Esophagus squamous epithelium (tissue), 5 donors: Measurements from ENCODE around the gene SNRNP25. TPM values are rescaled to one million over a fixed set of nuclear protein-coding genes. Genes with fewer than 3 reads are reported as not detected.
A peak's percentile ranks its signal among the peaks of the same experiment; 100 is the strongest.
"Not testable (repeated sequence)": the region's sequence is repeated elsewhere in the genome, so short reads cannot be mapped to it uniquely, and the experiment has no call there.

Source experiments
- DNase-seq: peaks from one replicate; lab custom pipeline; 2025; lab: John Stamatoyannopoulos, UW
- H3K27ac ChIP-seq, 4 donors: fragments of 200-600 bp; sonication (generic); one replicate each; pipeline ENCODE4 v1.5.1; 2016 to 2019; ENCODE audit warnings: mild to moderate bottlenecking in 1 of 4
- H3K27me3 ChIP-seq, 4 donors: fragments of 200-600 bp; sonication (generic); 1 replicate in 3 of 4; 2 replicates in 1 of 4; pipeline versions ENCODE4 v1.5.1 to v1.6.0; 2017 to 2021; ENCODE audit warnings: antibody characterized with exemption in 1 of 4
- H3K36me3 ChIP-seq, 3 donors: fragments of 200-600 bp; sonication (generic); one replicate each; pipeline ENCODE4 v1.5.1; 2016 to 2019
- H3K4me1 ChIP-seq, 3 donors: fragments of 200-600 bp; sonication (generic); one replicate each; pipeline ENCODE4 v1.5.1; 2017 to 2019
- H3K4me3 ChIP-seq, 4 donors: fragments of 200-600 bp; sonication (generic); 1 replicate in 3 of 4; 2 replicates in 1 of 4; pipeline ENCODE4 v1.5.1; 2016 to 2019; ENCODE audit warnings: mild to moderate bottlenecking in 2 of 4, moderate library complexity in 1 of 4
- H3K9me3 ChIP-seq, 3 donors: fragments of 200-600 bp; sonication (generic); one replicate each; pipeline ENCODE4 v1.5.1; 2016 to 2019
- POLR2A ChIP-seq, 4 donors: fragments of 450-650 bp; IDR thresholded peaks; one replicate each; pipeline ENCODE4 v1.6.1; 2017; ENCODE audit warnings: antibody characterized with exemption in 4 of 4, mild to moderate bottlenecking in 4 of 4, moderate library complexity in 3 of 4
- WGBS, 2 donors: methylation state at CpG; one replicate each; pipeline ENCODE4 v1.1.5; 2018; 5-methylcytosine and 5-hydroxymethylcytosine counted together
- intact Hi-C: fragments of 100-400 bp; cut with DNase I; formaldehyde crosslinking; loops from one replicate; pipeline ENCODE4 v1.15.0; 2022
- total RNA-seq, 4 donors: library from RNA; depleted of rRNA; stranded (reverse); fragments of >200 nt; gene quantifications; one replicate each; pipeline ENCODE4 v1.1.0, GENCODE V29; 2016
- TF ChIP-seq, protein P1 (sequence below), 6 experiments: fragments of 450-650 bp in 4 of 6; fragments of 200-600 bp in 2 of 6; sonication (generic) in 2 of 6; IDR thresholded peaks; one replicate each; pipeline ENCODE4 v1.5.1; 2016 to 2019; ENCODE audit warnings: antibody characterized with exemption in 6 of 6, mild to moderate bottlenecking in 4 of 6, moderate library complexity in 4 of 6
- donor health status: DM: yes; HTN: yes; CAD: no.

Gene SNRNP25
- 10 to 100 TPM; 12.4 to 30.0 (median 17.9) TPM for total RNA-seq

DNA sequence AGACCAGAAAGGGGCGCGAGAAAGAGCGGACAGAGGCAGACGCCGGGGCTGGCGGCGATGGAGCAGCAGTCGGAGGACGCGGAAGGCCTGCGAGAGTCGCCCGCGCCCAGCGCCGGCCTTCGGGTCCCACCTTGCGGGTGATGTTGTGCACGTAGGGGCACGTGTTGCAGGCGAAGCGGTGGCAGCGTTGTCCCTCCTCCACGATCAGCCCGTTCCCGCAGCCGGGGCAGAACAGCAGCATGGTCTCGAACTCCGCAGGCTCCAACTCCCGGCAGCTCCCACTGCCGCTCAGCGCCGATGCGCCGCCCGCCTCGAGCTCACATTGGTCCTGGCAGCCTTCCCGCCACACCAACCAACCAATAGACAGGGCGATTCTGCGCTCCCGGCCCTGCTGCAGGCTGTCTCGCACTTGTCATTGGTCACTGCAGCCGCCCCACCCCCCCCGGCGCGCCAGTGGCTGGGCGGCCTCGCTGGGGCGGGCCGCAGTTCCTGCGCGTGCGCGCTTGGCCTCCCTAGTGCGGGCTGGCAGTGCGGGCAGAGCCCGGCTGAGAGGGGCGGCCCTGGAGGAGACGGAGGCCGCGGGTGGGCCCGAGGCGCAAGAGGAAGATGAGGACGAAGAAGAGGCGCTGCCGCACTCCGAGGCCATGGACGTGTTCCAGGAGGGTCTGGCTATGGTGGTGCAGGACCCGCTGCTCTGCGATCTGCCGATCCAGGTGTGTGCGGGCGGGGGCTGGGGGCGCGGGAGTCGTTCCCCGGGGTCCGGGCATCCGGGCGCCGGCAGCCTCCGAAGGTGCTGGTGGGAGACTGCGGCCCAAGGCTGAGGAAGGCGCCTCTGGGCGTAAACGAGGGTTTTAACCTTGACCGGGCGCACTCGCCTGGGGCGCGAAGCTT lies at the start of gene SNRNP25, which contains the start of gene POLR3K:
TSS of gene SNRNP25 (plus strand) at position 483 of the 891 bp plus-strand sequence. CDS start at position 672, 189 bp downstream.
TSS of gene POLR3K (minus strand) at position 263 of the 891 bp plus-strand sequence. CDS start at position 241, 22 bp downstream.
- 0% methylated on average over 5 to 16 of the region's 91 CpGs for WGBS, 2 donors
- Histone ChIP-seq H3K36me3 (peaks cover 5 to 60% (median 22%) of the 10 kb centered on the region in 3 donors), H3K9me3 (no peaks in the 10 kb centered on the region), H3K4me1 (peaks cover 9 to 39% (median 12%) of the 10 kb centered on the region in 3 donors), H3K27me3 (no peaks in the 10 kb centered on the region), H3K4me3 (peak within 1 kb of the TSS; percentile 84 to 92 (median 91)), H3K27ac (peak within 1 kb of the TSS; percentile 79 to 90 (median 85))
- TF ChIP-seq, protein P1, sequence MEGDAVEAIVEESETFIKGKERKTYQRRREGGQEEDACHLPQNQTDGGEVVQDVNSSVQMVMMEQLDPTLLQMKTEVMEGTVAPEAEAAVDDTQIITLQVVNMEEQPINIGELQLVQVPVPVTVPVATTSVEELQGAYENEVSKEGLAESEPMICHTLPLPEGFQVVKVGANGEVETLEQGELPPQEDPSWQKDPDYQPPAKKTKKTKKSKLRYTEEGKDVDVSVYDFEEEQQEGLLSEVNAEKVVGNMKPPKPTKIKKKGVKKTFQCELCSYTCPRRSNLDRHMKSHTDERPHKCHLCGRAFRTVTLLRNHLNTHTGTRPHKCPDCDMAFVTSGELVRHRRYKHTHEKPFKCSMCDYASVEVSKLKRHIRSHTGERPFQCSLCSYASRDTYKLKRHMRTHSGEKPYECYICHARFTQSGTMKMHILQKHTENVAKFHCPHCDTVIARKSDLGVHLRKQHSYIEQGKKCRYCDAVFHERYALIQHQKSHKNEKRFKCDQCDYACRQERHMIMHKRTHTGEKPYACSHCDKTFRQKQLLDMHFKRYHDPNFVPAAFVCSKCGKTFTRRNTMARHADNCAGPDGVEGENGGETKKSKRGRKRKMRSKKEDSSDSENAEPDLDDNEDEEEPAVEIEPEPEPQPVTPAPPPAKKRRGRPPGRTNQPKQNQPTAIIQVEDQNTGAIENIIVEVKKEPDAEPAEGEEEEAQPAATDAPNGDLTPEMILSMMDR (IDR thresholded peaks at IDR 0.05) = no peak
- TF ChIP-seq POLR2A (IDR thresholded peaks at IDR 0.05) = peak in 2 of 4 donors; percentile 48 to 70
- DNase-seq = peak; percentile 95
- intact Hi-C loops = no loop called here

DNA sequence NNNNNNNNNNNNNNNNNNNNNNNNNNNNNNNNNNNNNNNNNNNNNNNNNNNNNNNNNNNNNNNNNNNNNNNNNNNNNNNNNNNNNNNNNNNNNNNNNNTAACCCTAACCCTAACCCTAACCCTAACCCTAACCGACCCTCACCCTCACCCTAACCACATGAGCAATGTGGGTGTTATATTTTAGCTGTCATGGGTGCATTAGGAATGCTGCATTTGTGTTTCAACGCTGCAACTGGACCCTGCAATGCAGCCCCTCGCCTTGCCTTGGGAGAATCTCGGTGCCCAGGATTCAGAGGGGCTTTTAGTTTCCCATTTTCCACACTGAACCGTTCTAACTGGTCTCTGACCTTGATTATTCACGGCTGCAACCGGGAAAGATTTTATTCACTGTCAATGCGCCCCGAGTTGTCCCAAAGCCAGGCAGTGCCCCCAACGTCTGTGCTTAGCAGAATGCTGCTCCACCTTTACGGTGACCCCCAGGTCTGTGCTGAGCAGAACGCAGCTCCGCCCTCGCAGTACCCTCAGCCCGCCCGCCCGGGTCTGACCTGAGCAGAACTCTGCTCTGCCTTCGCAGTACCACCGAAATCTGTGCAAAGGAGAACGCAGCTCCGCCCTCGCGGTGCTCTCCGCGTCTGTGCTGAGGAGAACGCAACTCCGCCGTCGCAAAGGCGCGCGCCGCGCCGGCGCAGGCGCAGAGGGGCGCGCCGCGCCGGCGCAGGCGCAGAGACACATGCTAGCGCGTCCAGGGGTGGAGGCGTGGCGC lies 43.5 kb upstream of the SNRNP25 start:
- DNase-seq = no peak
- TF ChIP-seq, protein P1 (IDR thresholded peaks at IDR 0.05) = no peak
- no peak for TF ChIP-seq POLR2A (IDR thresholded peaks at IDR 0.05)
- Histone ChIP-seq H3K9me3 (no peaks in the 10 kb centered on the region), H3K27ac (no peak overlapping the region), H3K27me3 (no peaks in the 10 kb centered on the region), H3K36me3 (no peaks in the 10 kb centered on the region), H3K4me1 (no peaks in the 10 kb centered on the region), H3K4me3 (no peak overlapping the region)
- intact Hi-C loops = no loop called here
- 78% methylated on average over 9 of the region's 48 CpGs; no CpG with 5 or more reads in 1 of the 2 donors for WGBS, 2 donors

DNA sequence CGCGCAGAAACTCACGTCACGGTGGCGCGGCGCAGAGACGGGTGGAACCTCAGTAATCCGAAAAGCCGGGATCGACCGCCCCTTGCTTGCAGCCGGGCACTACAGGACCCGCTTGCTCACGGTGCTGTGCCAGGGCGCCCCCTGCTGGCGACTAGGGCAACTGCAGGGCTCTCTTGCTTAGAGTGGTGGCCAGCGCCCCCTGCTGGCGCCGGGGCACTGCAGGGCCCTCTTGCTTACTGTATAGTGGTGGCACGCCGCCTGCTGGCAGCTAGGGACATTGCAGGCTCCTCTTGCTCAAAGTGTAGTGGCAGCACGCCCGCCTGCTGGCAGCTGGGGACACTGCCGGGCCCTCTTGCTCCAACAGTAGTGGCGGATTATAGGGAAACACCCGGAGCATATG lies 42.9 kb upstream of the SNRNP25 start:
- TF ChIP-seq, protein P1 (IDR thresholded peaks at IDR 0.05) = peak in 4 of 6 experiments; percentile 19 to 42 (median 38)
- H3K36me3 ChIP-seq, H3K4me1 ChIP-seq, H3K9me3 ChIP-seq, intact Hi-C loops, H3K27me3 ChIP-seq, H3K27ac ChIP-seq, H3K4me3 ChIP-seq: not testable (repeated sequence)
- peak; percentile 74 for DNase-seq
- no CpG with 5 or more reads among the region's 27 CpGs for WGBS, 2 donors

DNA sequence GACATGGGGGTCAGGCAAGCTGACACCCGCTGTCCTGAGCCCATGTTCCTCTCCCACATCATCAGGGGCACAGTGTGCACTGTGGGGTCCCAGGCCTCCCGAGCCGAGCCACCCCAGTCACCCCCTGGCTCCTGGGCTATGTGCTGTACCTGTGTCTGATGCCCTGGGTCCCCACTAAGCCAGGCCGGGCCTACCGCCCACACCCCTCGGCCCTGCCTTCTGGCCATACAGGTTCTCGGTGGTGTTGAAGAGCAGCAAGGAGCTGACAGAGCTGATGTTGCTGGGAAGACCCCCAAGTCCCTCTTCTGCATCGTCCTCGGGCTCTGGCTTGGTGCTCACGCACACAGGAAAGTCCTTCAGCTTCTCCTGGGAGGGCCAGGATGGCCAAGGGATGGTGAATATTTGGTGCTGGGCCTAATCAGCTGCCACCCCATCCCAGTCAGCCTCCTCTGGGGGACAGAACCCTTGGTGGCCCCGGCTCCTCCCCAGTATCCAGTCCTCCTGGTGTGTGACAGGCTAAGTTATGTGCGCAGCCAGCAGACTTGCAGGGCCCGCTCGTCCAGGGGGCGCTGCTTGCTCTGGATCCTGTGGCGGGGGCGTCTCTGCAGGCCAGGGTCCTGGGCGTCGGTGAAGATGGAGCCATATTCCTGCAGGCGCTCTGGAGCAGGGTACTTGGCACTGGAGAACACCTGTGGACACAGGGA lies 36.4 kb upstream of the SNRNP25 start:
- H3K27ac ChIP-seq, DNase-seq, intact Hi-C loops, H3K4me3 ChIP-seq, H3K9me3 ChIP-seq, H3K36me3 ChIP-seq, H3K27me3 ChIP-seq, H3K4me1 ChIP-seq: not testable (repeated sequence)
- no CpG with 5 or more reads among the region's 20 CpGs for WGBS, 2 donors

DNA sequence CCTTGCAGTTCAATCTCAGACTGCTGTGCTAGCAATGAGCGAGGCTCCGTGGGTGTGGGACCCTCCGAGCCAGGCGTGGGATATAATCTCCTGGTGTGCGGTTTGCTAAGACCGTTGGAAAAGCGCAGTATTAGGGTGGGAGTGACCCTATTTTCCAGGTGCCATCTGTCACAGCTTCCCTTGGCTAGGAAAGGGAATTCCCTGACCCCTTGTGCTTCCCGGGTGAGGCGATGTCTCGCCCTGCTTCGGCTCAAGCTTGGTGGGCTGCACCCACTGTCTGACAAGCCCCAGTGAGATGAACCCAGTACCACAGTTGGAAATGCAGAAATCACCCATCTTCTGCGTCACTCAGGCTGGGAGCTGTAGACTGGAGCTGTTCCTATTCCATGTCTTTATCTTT lies 32.7 kb upstream of the SNRNP25 start:
- H3K27ac ChIP-seq, DNase-seq, H3K36me3 ChIP-seq, H3K27me3 ChIP-seq, H3K9me3 ChIP-seq, H3K4me1 ChIP-seq, H3K4me3 ChIP-seq, intact Hi-C loops: not testable (repeated sequence)
- WGBS, 2 donors = 90 to 91% methylated on average over 11 of the region's 12 CpGs

DNA sequence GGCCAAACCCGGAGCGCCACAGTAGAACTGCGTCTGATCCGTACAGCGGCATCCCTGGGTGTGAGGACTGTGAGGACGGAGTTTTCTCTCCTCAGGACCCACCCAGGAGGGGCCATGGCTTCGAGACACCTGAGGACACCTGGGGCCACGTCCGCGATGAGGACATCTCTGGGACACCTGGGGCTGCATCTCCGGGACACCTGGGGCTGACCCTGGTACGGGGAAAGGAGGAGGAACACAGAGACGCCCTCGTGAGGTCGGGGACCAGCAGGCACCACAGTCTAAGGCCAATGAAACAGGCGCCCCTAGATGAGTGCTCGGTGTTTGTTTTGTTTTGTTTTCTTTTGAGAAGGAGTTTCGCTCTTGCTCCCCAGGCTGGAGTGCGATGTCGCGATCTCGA lies 29.5 kb upstream of the SNRNP25 start:
- H3K4me3 ChIP-seq, H3K4me1 ChIP-seq, H3K27me3 ChIP-seq, intact Hi-C loops, H3K9me3 ChIP-seq, H3K27ac ChIP-seq, DNase-seq, H3K36me3 ChIP-seq: not testable (repeated sequence)
- WGBS, 2 donors = 93% methylated on average over 8 of the region's 22 CpGs; no CpG with 5 or more reads in 1 of the 2 donors

DNA sequence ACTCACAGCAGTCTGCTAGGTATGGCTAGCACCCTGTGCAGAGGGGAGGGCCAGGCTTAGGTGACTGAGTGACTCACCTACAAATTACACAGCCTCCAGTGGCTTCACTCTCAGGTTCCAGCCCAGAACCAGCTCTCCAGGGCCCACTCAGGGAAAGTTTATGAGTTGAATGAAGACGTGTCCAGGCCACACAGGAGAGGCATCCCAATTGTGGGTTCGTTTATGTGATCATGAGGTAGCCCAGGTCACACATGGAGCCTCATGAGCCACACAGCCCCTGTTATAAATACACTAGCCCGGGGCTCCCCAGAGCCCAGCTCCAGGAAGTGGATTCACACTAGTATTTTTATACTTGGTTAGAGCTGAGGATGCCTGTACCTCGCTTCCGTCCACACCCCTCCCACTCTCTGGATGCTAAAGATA lies 27.7 kb upstream of the SNRNP25 start:
- H3K36me3 ChIP-seq, H3K9me3 ChIP-seq, DNase-seq, intact Hi-C loops, H3K4me3 ChIP-seq, H3K4me1 ChIP-seq, H3K27ac ChIP-seq, H3K27me3 ChIP-seq: not testable (repeated sequence)
- 30% methylated on average over 2 of the region's 5 CpGs; no CpG with 5 or more reads in 1 of the 2 donors for WGBS, 2 donors

DNA sequence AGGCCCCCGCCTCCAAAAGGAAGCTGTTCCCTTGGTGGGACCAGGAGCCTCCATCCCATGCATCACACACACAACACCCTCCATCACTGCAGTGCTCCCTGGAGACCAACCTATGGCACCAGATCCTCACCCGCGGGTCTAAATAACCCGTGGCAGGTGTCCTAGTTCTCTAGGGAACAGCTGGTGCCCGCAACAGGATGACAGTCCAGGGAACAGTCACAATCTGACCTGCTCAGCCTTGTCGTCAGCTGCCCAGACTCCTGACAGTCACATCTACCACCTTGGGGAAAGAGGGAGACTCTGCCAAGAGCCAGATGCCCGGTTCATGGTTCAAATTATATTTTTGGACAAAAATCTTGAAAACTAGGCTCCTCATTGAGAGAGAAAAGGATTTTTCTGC lies 23.0 kb upstream of the SNRNP25 start:
- whole genome bisulfite sequencing, 2 donors = no CpG with 5 or more reads among the region's 7 CpGs
- intact Hi-C loops, H3K27me3 ChIP-seq, H3K27ac ChIP-seq, H3K4me1 ChIP-seq, H3K4me3 ChIP-seq, H3K36me3 ChIP-seq, DNase-seq, H3K9me3 ChIP-seq: not testable (repeated sequence)
